Measurements from ENCODE around the gene LRRTM3.

The LRRTM3 gene

DNA sequence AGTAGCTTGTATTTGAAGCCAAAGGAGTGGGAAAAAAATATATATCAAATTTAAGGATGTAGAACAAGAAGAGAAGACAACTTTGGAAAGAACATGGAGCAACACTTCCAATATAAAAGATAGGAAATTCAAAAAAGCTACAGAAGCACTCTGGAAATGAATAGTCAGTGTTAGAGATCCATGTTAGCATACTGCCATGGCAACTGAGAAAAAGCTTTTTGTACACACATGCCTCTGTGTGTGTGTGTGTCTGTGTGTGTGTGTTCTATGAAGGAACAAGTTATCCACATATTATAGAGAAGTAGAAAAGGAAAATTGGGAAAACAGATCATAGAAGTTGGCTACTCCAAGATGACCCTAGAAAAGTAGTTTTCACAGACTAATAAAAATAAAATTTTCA is 96.3 kb downstream of the LRRTM3 start:
- DNase-seq (ENCODE audit: low spot score), result no peak

DNA sequence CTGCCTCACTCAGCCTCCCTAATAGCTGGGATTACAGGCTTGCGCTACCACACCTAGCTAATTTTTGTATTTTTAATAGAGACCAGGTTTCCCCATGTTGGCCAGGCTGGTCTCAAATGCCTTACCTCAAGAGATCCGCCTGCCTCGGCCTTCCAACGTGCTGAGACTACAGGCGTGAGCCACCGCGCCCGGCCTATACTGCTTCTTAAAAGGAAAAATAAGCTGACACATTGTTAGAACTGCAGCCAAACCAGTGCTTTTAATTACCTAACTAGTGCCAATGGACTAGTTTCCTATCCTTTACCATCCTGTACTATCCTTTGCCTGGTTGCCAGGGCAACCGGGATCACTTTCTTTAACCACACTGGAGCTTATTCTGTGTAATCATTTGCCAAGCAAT is 108.0 kb downstream of the LRRTM3 start:
- DNase-seq (ENCODE audit: low spot score), result no peak

DNA sequence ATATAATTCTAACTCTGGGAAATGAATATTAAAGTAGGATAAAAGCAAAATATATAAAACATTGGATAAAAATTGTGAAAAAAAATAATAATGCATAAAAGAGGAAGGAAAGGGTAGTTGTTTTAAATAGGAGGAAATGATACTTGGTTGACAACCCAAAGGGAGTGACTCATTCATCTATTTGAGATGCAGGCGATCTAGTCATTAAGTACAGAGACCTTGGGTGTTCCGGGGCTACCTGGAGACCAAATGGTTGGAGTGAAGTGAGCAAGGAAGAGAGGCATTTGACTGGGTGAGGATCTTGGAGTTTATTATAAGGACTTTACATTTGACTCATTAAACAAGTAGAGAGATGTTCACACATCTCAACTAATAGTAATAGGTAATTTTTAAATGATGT is 111.0 kb downstream of the LRRTM3 start:
- no peak for DNase-seq (ENCODE audit: low spot score)

DNA sequence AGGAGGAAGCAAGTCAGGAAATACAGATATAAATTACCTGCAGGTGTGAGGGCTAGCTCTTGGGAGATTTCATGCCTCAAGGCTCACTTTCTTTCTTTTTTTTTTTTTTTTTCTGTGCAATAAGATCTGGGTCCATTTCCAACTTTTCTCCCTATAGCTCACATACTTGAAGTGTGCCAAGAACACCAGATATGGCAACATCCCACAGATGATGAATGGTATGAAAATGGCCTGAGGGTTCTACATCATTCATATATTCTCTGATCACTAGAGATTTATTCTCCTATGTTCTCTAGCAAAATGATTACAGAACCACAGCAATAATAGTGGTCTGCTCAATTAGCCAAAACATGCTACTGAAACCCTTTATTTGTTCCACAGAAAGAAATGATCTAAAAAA is 117.2 kb downstream of the LRRTM3 start:
- no peak for DNase-seq (ENCODE audit: low spot score)

DNA sequence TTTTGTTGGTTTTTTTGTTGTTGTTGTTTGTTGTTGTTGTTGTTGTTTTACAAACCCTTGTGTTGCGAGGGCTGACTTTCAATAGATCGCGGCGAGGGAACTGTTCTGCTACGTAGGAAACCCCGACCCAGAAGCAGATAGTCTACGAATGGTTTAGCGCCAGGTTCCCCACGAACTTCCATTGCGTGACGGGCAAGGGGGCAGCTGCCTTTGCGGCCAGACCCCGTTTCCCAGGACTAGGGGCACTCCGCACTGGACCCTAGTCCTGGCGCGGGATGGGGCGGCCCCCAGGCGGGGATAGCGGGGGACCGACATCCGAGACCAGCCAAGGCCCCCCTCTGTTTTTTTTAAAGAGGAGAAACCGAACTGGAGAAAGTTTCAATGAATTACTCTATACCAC is 119.6 kb downstream of the LRRTM3 start:
- DNase-seq (ENCODE audit: low spot score), result no peak

DNA sequence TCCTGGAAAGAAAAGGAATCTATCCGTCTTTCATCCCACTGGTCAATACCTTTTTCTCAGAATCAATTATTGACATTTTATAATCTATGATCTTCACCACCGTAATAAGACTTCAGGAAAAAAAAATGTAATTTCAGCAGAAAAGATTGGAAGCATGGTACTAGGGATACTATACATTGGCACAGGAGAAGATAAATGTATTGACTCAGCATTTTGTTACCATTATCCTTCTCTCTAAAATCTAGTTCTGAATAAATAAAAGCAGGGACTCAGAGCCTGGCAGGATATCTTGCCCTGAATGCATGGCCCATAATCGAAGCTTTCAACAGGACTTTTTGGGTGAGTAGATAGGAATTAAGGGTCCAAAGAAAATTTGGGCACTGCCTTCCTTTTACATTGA is 120.7 kb downstream of the LRRTM3 start:
- no peak for DNase-seq (ENCODE audit: low spot score)

DNA sequence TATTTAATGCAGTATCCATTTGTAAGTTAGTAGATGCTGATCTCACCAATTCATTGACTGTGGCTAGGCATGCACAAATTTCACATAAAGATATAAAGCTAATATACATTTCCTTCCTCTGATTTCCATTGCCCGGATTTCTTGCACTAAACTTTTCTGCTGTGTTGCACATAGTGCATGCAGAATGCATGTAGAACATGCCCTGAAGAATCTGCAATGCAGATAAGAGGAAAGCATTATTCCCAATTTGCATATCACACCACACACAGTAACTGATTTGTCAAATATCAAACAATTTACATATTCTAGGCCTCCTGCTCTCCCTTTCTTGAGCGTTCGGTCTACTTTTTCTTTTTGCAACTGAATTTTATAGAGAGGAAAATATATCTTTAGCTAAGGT is 124.2 kb downstream of the LRRTM3 start:
- DNase-seq (ENCODE audit: low spot score), result no peak

DNA sequence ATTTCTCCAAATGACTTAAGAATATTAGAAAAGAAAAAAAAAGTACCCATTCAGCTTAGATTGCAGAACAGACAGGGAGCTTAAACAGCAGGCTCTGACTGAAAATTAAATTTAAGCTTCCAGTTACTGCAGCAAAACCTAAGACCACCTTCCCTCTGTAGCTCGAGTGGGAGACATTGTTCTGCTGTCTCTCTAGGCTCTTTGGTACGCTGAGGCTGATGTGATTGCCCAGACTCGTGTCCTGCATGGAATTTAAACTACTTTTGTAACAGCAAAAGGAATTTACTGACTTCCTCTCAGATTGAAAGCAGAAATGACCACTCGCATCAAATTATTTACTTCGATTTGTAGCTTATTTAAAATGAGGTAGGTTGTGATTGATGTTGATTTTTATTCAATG is 124.6 kb downstream of the LRRTM3 start:
- no peak for DNase-seq (ENCODE audit: low spot score)

DNA sequence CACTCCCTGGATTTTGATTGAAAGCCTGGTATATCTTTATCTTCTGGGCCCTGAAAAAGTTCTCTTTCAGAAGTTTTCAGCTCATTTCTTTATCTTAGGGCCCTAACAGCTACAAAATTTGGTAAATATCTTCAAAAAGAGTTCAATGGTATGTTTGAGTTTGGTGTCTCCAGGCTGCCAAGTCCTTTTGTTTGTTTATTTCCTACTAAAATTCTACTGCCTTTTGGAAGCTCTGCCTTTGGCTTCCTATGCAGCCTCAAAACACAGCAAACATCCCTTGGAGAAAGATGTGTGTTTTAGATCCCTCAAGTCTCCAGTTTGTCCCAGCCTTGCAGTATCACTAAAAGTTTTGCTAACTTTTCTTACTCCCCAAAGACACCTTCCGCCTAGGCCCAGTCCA is 146.8 kb downstream of the LRRTM3 start:
- DNase-seq (ENCODE audit: low spot score), result no peak

DNA sequence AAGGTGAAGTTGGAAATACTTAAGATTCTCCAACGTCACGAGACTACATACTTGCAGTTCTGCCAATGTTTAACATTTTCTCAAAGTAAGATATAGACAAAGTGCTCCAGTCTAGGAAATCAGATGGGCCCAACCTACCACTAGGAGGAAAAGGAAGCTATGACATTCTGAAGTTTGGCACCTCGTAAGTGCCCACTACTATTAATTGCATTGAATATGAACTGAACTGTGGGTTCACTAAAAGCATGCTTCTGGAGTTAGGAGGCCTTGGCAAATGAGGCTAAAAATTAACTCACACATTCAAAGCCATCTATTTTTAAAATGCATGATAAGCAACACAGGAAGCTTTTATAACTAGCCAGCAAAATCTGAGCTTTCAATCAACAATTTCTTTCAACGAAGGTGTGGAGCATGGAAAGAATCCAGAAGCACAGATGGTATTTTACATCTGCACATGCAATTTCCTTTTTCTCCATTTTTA is 149.7 kb downstream of the LRRTM3 start:
- no peak for DNase-seq (ENCODE audit: low spot score)

DNA sequence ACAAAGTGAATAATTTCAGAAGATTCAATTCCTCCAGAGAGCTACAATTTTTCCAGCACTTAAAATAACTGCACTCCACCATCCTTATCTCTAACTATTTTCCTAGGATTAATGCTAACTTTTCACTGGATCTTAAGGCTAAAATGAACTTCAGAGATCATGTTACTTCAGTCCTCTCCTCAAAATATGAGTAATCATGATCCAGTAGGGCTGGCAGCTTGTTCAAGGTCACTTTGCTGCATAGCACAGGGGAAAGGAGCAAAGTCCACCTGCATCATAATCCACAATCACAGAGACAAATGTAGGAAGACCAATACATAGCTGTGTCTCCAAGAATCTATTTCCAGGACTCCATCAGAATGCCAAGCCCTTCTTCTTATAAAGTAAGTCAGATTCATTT is 150.3 kb downstream of the LRRTM3 start:
- DNase-seq (ENCODE audit: low spot score), result no peak

DNA sequence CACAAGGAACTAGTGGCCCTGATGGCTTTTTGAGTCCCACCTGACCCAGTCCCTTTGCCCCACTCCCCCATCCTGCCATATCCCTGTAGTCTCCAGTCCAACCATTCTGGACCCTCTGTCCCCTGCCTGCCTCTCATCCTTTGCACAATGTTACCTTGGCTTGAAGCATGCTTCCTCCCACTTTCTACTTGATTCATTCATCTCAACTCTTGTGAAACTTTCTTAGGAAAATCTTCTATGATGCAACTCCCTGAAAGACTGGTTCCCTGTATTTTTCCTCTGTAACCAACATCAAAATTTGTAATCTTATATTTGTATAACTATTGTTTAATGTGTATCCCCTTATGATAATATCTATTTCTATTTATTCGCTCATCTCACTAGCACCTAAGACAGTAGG is 151.5 kb downstream of the LRRTM3 start:
- no peak for DNase-seq (ENCODE audit: low spot score)

DNA sequence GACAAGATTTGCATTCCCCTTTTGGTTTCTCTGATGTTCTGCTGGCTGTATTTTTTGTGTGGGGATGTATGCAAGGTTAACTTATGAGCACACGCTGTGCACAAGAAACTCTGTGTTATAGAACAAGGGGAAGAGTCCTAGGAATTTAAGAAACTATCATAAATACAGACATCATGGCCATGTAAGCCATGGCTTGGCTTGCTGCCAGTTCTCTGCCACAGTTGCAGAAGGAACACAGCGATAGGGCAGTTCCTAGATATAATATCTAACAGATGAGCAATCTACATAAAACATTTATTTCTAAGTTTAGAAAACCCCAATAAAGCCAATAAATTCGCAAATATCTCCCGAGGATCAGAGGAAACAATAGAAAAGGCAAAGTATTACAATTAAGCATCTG is 153.3 kb downstream of the LRRTM3 start:
- DNase-seq (ENCODE audit: low spot score), result no peak

DNA sequence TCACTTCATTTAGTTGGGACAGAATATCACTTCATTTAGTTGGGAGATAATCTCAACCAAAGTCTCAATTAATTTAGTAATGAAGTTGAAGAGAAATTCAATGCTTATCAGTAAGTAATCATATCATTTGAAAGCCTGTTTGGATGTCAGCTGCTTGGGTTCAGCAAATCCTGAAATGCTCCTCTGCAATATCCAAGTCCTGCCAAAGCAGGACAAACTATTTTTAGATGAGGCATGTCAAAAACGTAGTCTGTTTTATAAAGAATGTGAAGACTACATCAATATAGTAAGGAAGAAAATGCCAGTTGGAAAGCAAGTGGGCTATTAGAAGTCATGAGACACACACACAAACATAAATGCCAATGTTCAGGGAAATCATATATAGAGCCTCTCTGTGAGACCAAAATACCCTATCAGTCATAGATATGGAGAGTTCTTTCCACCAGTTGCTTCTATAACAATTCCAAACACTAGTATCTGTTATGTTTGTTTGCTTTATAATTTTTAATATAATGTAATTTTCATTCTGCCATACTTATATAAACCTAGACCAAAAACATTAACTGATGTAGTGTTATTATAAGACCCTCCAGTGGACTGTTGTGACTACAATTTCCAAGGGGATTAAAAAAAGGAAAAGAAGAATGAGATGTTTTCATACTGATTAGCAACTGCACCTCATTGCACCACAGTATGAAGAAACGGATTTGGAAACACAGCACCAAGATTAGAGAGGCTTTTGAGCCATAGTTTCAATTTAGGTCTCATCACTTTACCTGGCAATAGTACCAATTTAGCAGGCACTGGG is 160.7 kb downstream of the LRRTM3 start:
- DNase-seq (ENCODE audit: low spot score), result no peak

DNA sequence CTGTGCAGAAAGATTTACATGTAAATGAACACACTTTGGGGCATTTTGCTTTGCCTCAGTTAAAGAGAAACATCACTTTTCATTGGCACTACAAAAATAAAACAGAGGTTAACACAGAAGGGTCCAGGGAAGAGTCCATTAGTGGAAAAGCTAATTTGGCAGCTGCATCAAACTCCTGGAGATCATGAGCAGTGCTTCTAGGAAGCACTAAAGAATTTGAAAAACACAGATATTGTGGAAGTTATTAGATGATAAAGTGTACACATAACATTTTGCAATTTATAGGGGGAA is 161.2 kb downstream of the LRRTM3 start:
- no peak for DNase-seq (ENCODE audit: low spot score)

DNA sequence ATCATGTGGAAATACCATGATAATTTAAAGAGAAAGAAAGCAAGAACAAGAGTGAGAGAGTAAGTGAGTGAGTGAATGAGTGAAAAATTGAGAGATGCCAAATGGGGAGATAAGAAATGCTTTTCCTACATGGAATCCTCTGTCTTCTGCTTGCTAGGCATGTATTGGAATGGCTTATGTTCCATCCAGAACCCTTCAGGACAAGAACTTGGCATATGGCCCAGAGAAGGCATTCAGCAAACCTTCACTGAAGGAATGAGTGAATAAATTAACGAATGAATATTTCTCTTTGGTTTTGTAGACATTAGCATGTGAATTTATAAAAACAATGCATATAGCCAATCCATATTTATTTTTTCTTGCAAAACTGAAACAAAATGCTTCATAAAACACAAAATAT is 162.2 kb downstream of the LRRTM3 start:
- no peak for DNase-seq (ENCODE audit: low spot score)

DNA sequence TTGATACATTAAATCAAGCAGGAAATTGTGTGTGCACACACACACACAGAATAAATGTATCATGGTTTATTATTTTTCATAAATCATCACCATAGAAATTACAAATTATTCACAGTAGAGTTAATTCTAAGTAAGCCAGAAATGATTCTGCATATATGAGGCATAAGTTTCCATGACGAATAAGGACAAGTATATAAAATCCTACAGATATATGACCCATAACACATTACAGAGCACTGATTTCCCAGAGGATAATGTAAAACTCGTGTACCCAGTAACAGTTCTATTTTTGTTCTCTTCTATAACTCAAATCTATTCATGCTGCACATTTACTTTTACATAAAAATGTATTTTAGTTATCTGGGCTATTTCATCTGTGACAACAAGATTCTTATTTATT is 169.7 kb downstream of the LRRTM3 start:
- DNase-seq (ENCODE audit: low spot score), result no peak

DNA sequence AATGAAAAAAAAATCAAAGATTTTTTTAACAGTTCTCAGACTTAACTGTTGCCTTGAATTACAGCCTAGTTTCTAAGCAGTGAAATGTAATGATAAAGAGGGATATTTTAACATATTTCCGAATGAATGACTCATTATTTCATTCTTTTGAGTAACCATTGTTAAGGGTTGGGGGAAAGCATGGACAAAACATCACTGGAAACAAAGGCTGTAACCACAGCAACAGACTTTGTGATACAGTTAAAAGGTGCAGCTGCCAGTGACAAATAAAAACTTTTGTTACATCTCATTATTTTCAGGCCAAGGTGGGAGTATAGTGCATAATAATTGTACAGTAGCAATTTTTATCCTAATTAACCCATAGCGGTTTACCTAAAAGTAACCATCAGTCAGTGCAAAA is 172.6 kb downstream of the LRRTM3 start:
- DNase-seq (ENCODE audit: low spot score), result no peak

DNA sequence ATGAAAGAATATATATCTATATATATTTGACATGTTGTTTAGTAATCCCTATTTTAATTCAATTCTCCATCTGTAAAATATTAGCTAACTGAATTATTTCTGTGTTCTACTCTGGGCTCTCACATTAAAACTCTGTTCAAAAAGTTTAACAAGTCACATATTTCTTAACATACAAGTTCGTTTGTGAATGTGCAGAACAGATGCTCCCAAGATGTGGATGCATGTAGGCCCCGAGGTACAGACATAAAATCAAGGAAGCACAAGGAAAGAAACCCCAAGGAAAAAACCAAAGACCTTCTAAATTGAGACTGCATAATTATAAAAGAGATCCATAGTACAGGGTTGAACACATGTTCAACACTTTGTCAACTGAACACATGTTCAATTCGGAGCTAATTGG is 175.1 kb downstream of the LRRTM3 start:
- DNase-seq (ENCODE audit: low spot score), result no peak

DNA sequence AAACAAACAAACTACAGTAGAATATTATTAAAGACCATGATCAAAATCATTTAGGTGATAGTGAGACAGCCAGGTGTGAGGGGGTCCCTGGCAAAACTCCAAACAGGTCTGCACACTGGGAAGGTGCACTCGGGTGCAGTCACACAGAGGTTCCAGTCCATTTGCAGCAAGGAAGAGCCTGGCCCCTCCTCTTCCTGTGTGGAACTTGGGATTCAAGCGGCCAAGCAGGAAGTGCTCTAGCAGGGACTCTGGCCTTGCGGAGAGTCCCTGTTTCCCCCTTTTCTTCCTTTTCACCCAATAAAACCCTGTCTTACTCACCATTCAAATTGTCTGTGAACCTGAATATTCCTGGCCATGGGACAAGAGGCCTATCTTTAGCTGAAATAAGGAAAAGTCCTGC is 181.8 kb downstream of the LRRTM3 start:
- DNase-seq (ENCODE audit: low spot score), result no peak

DNA sequence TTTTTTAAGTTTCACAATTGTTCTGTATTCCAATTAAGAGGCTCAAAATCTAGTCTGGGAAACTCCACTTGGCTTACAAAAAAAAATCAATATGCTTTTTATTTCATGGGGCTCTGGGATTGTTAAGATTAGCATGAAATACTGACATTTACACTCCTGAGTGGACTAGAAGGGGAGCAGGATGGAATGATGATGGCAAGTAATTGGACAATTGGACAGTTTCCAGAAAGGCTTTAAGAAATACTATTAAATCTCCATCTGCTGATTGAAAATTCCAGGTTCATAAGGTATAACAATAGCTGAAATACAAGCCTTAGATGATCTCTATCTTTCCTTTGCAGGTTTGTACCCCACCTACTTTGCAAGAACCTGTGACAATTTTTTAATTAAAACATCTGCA is 184.4 kb downstream of the LRRTM3 start:
- DNase-seq (ENCODE audit: low spot score), result no peak

DNA sequence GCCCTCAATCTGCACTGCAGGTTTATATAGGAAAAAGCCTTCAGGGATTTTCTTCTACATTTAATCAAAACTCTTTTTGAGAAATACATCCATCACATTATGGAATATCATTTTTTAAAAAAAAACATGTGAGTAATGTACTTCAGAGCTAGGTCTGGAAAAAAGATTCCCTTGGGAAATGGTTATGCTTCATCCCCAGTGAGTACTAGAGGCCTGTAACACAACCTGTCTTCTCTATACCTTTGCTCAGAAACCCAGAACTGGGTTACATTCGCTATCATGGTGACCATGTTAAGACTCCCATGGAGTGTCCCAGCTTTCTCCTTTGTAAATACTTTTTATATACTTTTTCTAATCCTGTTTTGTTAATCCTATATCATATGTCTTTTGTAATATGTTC is 186.9 kb downstream of the LRRTM3 start:
- no peak for DNase-seq (ENCODE audit: low spot score)

DNA sequence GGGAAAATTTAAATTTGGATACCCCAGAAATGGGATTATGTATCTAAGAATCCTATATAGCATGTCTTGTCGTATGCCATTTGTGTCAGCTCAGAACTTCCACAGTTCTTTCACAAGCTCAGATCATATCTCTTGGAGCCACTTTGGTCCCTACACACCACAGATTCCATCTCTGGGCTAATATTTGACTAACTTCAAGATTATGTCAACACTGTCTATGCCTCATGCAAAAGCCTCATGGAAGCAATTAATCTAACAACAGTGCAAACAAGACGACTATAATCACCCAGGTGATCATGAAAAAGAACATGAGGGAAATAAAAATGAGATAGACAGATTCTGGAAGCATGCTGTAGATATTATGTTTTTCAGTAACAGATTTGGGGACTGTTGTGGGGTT is 189.1 kb downstream of the LRRTM3 start:
- DNase-seq (ENCODE audit: low spot score), result no peak

DNA sequence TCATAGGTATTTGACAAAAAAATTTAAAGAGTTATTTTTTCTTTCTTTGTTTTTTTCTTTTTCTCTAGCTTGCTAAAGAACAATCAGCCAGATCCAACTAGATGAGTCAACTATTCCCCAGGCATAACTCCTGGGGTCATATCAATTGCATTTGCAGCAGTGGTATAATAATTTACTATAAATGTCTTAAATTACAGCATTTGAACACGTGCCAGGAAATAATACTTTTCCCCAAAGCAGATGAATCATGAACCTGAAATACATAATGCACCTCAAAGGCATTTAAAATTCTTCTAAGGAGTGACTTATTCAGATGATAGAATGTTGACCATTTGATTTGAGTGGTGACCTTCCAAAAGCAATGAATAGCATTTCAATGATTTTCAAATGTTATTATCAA is 190.1 kb downstream of the LRRTM3 start:
- no peak for DNase-seq (ENCODE audit: low spot score)

DNA sequence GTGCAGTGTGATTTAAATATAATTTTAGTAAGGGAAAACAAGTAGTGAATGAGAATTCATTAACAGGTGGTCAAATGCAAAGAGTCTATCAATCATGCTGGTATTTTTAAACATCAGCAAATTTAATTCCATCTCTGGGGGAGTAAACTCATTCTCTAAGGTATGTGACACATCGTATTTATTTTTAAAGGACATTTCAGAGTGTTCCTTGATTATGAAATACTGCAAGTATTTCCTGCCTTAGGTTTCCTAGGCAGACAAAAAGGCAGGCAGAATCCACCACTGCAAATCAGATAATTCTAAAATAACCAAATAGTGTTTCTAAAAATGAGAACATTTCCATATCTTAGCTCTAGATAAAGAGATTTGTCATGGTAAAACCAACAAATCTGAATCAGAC is 193.8 kb downstream of the LRRTM3 start:
- no peak for DNase-seq (ENCODE audit: low spot score)
